Esophagus squamous epithelium (tissue), 4 donors: Measurements from ENCODE around the gene SRBD1.

Source experiments
- POLR2A ChIP-seq, 4 donors: fragments of 450-650 bp; IDR thresholded peaks; one replicate each; pipeline ENCODE4 v1.6.1; 2017; ENCODE audit warnings: antibody characterized with exemption in 4 of 4, mild to moderate bottlenecking in 4 of 4, moderate library complexity in 3 of 4
- TF ChIP-seq, protein P1 (sequence below), 6 experiments: fragments of 450-650 bp in 4 of 6; fragments of 200-600 bp in 2 of 6; sonication (generic) in 2 of 6; IDR thresholded peaks; one replicate each; pipeline ENCODE4 v1.5.1; 2016 to 2019; ENCODE audit warnings: antibody characterized with exemption in 6 of 6, mild to moderate bottlenecking in 4 of 6, moderate library complexity in 4 of 6

DNA sequence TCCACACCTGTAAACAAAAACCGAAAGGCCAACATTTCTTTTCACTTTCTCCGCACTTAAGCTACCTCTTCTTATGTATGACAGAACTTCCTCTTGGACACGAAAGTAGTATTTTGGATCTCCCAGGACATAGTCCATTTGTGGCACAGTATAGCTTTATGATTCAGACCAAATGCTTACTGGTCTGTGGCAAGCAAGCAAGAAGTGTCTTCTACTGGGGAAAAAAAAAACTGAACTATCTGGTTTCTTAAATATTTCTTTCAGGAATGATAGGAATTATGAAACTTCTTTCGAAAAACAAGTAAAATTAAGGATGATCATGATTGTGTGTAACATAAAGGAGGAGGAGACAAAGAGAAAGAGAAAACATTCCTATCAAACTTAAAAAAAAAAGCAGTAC lies 33.6 kb downstream of the SRBD1 start:
- TF ChIP-seq, protein P1, sequence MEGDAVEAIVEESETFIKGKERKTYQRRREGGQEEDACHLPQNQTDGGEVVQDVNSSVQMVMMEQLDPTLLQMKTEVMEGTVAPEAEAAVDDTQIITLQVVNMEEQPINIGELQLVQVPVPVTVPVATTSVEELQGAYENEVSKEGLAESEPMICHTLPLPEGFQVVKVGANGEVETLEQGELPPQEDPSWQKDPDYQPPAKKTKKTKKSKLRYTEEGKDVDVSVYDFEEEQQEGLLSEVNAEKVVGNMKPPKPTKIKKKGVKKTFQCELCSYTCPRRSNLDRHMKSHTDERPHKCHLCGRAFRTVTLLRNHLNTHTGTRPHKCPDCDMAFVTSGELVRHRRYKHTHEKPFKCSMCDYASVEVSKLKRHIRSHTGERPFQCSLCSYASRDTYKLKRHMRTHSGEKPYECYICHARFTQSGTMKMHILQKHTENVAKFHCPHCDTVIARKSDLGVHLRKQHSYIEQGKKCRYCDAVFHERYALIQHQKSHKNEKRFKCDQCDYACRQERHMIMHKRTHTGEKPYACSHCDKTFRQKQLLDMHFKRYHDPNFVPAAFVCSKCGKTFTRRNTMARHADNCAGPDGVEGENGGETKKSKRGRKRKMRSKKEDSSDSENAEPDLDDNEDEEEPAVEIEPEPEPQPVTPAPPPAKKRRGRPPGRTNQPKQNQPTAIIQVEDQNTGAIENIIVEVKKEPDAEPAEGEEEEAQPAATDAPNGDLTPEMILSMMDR (IDR thresholded peaks at IDR 0.05), result no peak
- no peak for TF ChIP-seq POLR2A (IDR thresholded peaks at IDR 0.05)
